Measurements from ENCODE around the gene FAT3. TPM values are rescaled to one million over a fixed set of nuclear protein-coding genes. Genes with fewer than 3 reads are reported as not detected.

The FAT3 gene
- total and polyA plus RNA-seq, 9 of the 15 experiments (the other 6 are each of a cell fraction or from before 2014, with no cell fraction given), result under 0.01 TPM; not detected in 7

GRCh38 chr11:92249156-92249753, 24.6 kb downstream of the FAT3 start:
- intact Hi-C loops (cut with micrococcal nuclease) (no loop called here), in situ Hi-C loops (cut with MboI) (no loop called here)
- POLR2A ChIA-PET, result no interaction called here
- H3K27me3 ChIP-seq (ENCODE audit: control insufficient read depth in 2 of 2, insufficient read depth in 2 of 2, low read length in 2 of 2), result no peaks in the 10 kb centered on the region
- H3K36me3 ChIP-seq (ENCODE audit: control insufficient read depth, insufficient read depth, low read length), result no peaks in the 10 kb centered on the region
- H3K79me2 ChIP-seq (ENCODE audit: control insufficient read depth, insufficient read depth, low read length), result no peaks in the 10 kb centered on the region
- no peak overlapping the region for H3K27ac ChIP-seq (ENCODE audit: extremely low read depth, low read depth, low read length)
- WGBS (ENCODE audit: insufficient coverage, low coverage, missing lambda C conversion rate), result 0% methylated on average over 6 of the region's 7 CpGs
- H3K9ac ChIP-seq (ENCODE audit: insufficient read depth in 1 of 2, low read depth in 2 of 2, low read length in 2 of 2), result no peak overlapping the region
- no peak overlapping the region for H3K4me2 ChIP-seq (ENCODE audit: insufficient read depth, low read length)
- H3K9me3 ChIP-seq (replicated peaks; ENCODE audit: control insufficient read depth, insufficient read depth, low read depth, low read length), result no peaks in the 10 kb centered on the region
- H4K20me1 ChIP-seq (replicated peaks; ENCODE audit: control insufficient read depth, insufficient read depth, low read length), result no peaks in the 10 kb centered on the region
- H3K4me1 ChIP-seq (replicated peaks in 1 of 2; ENCODE audit: control insufficient read depth in 2 of 2, insufficient read depth in 2 of 2, low read length in 2 of 2), result no peaks in the 10 kb centered on the region
- TF ChIP-seq FOXO4 (CRISPR knock-in tag; IDR thresholded peaks at IDR 0.05) (no peak), MAFF (IDR thresholded peaks at IDR 0.05; ENCODE audit: low read length) (no peak), BRCA1 (IDR thresholded peaks at IDR 0.05) (no peak), BRCA1 (CRISPR knock-in tag; IDR thresholded peaks at IDR 0.05) (no peak), TRIM24 (IDR thresholded peaks at IDR 0.05) (no peak), ATF1 (CRISPR knock-in tag; IDR thresholded peaks at IDR 0.05) (no peak), ATF1 (tag; IDR thresholded peaks at IDR 0.05) (no peak), RBM17 (IDR thresholded peaks at IDR 0.05; ENCODE audit: borderline replicate concordance, low read depth, low read length) (no peak)
- no peak for DNase-seq (ENCODE audit: extremely low read depth in 1 of 4, low spot score in 3 of 4)
- H2AFZ ChIP-seq (ENCODE audit: low read depth, low read length), result no peak overlapping the region
- ATAC-seq, result no peak
- H3K9me1 ChIP-seq (ENCODE audit: control insufficient read depth, insufficient read depth, low read length), result no peaks in the 10 kb centered on the region
- no peak overlapping the region for H3K4me3 ChIP-seq
- no peak for FAIRE-seq
- no TSS peak for BruUV-seq (replicated peaks)
- CTCF ChIA-PET (ENCODE audit: low intra/inter-chr PET ratio), result no interaction called here
